DOHH2 (cell line): ENCODE results near the gene AOC3.

Experiments
- EZH2phosphoT487 ChIP-seq: fragments of 200-600 bp; sonication (generic); IDR thresholded peaks from 2 replicates; pipeline ENCODE4 v1.6.1; 2017; ENCODE audit warnings: borderline replicate concordance, mild to moderate bottlenecking, antibody characterized with exemption, low read length, moderate library complexity, mixed read lengths
- TF ChIP-seq, protein P1 (sequence below): fragments of 200-600 bp; sonication (generic); IDR thresholded peaks from one replicate; pipeline ENCODE4 v1.5.1; 2014; ENCODE audit warnings: antibody characterized with exemption, mild to moderate bottlenecking, low read depth, low read length; ENCODE audit not compliant: poor library complexity, severe bottlenecking

DNA sequence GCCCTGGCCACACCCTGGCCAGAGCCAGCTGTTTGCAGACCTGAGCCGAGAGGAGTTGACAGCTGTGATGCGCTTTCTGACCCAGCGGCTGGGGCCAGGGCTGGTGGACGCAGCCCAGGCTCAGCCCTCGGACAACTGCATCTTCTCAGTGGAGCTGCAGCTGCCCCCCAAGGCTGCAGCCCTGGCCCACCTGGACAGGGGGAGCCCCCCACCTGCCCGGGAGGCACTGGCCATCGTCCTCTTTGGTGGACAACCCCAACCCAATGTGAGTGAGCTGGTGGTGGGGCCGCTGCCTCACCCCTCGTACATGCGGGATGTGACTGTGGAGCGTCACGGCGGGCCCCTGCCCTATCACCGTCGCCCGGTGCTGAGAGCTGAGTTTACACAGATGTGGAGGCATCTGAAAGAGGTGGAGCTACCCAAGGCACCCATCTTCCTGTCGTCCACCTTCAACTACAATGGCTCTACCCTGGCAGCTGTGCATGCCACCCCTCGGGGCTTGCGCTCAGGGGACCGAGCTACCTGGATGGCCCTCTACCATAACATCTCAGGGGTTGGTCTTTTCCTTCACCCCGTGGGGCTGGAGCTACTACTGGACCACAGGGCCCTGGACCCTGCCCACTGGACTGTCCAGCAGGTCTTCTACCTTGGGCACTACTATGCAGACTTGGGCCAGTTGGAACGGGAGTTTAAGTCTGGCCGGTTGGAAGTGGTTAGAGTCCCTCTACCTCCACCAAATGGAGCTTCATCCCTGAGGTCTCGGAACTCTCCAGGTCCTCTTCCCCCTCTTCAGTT lies 6.0 kb upstream of the AOC3 start:
- TF ChIP-seq, protein P1, sequence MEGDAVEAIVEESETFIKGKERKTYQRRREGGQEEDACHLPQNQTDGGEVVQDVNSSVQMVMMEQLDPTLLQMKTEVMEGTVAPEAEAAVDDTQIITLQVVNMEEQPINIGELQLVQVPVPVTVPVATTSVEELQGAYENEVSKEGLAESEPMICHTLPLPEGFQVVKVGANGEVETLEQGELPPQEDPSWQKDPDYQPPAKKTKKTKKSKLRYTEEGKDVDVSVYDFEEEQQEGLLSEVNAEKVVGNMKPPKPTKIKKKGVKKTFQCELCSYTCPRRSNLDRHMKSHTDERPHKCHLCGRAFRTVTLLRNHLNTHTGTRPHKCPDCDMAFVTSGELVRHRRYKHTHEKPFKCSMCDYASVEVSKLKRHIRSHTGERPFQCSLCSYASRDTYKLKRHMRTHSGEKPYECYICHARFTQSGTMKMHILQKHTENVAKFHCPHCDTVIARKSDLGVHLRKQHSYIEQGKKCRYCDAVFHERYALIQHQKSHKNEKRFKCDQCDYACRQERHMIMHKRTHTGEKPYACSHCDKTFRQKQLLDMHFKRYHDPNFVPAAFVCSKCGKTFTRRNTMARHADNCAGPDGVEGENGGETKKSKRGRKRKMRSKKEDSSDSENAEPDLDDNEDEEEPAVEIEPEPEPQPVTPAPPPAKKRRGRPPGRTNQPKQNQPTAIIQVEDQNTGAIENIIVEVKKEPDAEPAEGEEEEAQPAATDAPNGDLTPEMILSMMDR = no peak
- no peak for TF ChIP-seq EZH2phosphoT487
